ENCODE results near the gene NFATC1. TPM values are rescaled to one million over a fixed set of nuclear protein-coding genes. Genes with fewer than 3 reads are reported as not detected.

Gene NFATC1
- polyA plus RNA-seq, 2 of the 4 experiments (the other 2 are of a cell fraction): 0.52 to 1.7 TPM

DNA sequence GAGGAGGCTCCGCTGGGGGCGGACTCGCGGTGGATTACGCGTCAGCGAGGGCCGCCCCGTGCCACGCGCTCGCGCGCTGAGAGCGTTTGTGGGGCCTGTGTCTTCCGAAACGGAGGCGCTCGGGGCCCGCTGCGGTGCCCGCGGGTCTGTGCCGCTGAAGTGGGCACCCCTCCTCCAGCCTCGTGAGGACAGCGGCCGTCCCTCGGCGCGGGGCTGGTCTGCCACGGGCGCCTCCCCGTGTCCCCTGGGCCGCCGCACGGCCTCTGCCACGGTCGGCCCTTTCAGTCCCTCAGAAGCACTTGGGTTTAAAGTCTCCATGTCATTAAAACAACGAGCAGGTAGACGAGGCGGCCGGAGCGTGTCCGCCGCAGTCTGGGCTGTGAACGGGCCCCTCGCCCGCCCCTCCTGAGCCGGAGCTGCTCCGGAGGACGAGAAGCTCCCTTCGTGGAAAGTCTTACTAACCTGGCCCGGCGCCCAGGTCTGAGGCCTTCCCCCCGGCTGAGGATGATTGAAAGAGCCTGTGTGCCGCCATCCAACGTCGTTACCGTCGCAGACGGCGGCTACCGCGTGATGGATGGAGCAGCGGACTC is 97.6 kb downstream of the NFATC1 start (continued):
- TF ChIP-seq BHLHE40 (IDR thresholded peaks at IDR 0.05; ENCODE audit: low read depth, low read length): no peak
- TF ChIP-seq NPAS2 (CRISPR knock-in tag; IDR thresholded peaks at IDR 0.05; ENCODE audit: borderline replicate concordance): no peak
- no peak for TF ChIP-seq TP53 (CRISPR knock-in tag; IDR thresholded peaks at IDR 0.05)
- TF ChIP-seq, protein P1, sequence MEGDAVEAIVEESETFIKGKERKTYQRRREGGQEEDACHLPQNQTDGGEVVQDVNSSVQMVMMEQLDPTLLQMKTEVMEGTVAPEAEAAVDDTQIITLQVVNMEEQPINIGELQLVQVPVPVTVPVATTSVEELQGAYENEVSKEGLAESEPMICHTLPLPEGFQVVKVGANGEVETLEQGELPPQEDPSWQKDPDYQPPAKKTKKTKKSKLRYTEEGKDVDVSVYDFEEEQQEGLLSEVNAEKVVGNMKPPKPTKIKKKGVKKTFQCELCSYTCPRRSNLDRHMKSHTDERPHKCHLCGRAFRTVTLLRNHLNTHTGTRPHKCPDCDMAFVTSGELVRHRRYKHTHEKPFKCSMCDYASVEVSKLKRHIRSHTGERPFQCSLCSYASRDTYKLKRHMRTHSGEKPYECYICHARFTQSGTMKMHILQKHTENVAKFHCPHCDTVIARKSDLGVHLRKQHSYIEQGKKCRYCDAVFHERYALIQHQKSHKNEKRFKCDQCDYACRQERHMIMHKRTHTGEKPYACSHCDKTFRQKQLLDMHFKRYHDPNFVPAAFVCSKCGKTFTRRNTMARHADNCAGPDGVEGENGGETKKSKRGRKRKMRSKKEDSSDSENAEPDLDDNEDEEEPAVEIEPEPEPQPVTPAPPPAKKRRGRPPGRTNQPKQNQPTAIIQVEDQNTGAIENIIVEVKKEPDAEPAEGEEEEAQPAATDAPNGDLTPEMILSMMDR (IDR thresholded peaks at IDR 0.05): no peak
- TF ChIP-seq ZNF302 (CRISPR knock-in tag; IDR thresholded peaks at IDR 0.05): no peak

DNA sequence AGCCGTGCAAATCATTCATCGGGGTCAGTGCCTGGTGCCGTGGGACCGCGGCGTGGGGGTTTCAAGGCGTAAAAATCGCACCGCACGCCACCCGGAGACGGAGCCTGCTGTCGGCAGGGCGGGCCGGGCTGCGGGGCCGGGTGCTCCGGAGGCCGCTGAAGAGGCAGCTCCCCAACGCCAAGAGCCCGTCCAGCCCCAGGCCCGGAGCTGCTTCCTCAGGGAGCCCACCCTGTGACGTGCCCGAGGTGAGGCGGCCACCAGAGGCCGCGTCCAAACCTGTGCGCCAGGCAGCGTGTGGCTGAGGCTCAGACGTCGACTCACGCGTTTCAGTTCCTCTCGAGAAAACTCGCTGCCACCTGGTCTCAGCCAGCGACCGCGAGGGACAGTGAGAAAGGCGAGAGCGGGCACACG is 98.1 kb downstream of the NFATC1 start:
- WGBS (ENCODE audit: missing lambda C conversion rate): 88% methylated on average over 31 of the region's 41 CpGs
- ATAC-seq (no peak), DNase-seq (ENCODE audit: low read depth in 1 of 2, low spot score in 1 of 2) (no peak), FAIRE-seq (no peak)
- Histone ChIP-seq H3K4me3 (no peak overlapping the region), H3K4me2 (no peak overlapping the region), H3K4me1 (no peaks in the 10 kb centered on the region), H3K27ac (no peak overlapping the region), H3K9me3 (no peaks in the 10 kb centered on the region)
- POLR2A ChIA-PET: no interaction called here
- TF ChIP-seq EP300 (IDR thresholded peaks at IDR 0.05) (no peak), SREBF2 (IDR thresholded peaks at IDR 0.05) (no peak), CHD2 (IDR thresholded peaks at IDR 0.05; ENCODE audit: low read length, partially characterized antibody) (no peak), TP53 (CRISPR knock-in tag; IDR thresholded peaks at IDR 0.05) (no peak), ZFP36 (IDR thresholded peaks at IDR 0.05; ENCODE audit: borderline replicate concordance, partially characterized antibody) (no peak), MAFK (IDR thresholded peaks at IDR 0.05; ENCODE audit: partially characterized antibody) (no peak), HOXA7 (CRISPR knock-in tag; IDR thresholded peaks at IDR 0.05) (no peak), ZNF302 (CRISPR knock-in tag; IDR thresholded peaks at IDR 0.05) (no peak), RCOR1 (IDR thresholded peaks at IDR 0.05; ENCODE audit: low read depth, low read length) (no peak), RARB (CRISPR knock-in tag; IDR thresholded peaks at IDR 0.05) (no peak), RFX5 (IDR thresholded peaks at IDR 0.05) (no peak), NFE2L2 (conservative IDR thresholded peaks at IDR 0.05; ENCODE audit: low read length) (no peak), HOXB13 (CRISPR knock-in tag; IDR thresholded peaks at IDR 0.05; ENCODE audit: low read depth) (no peak), RNF2 (IDR thresholded peaks at IDR 0.05; ENCODE audit: borderline replicate concordance, low read depth) (no peak)
- TF ChIP-seq, protein P2, sequence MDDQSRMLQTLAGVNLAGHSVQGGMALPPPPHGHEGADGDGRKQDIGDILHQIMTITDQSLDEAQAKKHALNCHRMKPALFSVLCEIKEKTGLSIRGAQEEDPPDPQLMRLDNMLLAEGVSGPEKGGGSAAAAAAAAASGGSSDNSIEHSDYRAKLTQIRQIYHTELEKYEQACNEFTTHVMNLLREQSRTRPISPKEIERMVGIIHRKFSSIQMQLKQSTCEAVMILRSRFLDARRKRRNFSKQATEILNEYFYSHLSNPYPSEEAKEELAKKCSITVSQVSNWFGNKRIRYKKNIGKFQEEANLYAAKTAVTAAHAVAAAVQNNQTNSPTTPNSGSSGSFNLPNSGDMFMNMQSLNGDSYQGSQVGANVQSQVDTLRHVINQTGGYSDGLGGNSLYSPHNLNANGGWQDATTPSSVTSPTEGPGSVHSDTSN (IDR thresholded peaks at IDR 0.05): no peak
- TF ChIP-seq, protein P1 (IDR thresholded peaks at IDR 0.05): no peak
- TF ChIP-seq, protein P3, sequence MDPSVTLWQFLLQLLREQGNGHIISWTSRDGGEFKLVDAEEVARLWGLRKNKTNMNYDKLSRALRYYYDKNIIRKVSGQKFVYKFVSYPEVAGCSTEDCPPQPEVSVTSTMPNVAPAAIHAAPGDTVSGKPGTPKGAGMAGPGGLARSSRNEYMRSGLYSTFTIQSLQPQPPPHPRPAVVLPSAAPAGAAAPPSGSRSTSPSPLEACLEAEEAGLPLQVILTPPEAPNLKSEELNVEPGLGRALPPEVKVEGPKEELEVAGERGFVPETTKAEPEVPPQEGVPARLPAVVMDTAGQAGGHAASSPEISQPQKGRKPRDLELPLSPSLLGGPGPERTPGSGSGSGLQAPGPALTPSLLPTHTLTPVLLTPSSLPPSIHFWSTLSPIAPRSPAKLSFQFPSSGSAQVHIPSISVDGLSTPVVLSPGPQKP (IDR thresholded peaks at IDR 0.05; ENCODE audit: low read depth, low read length): no peak
- TF ChIP-seq, protein P4, sequence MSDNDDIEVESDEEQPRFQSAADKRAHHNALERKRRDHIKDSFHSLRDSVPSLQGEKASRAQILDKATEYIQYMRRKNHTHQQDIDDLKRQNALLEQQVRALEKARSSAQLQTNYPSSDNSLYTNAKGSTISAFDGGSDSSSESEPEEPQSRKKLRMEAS (IDR thresholded peaks at IDR 0.05): no peak
- CTCF ChIA-PET: no interaction called here
